HG03469 (cell line): ENCODE measurements around the gene TIFAB.

Experiments used
- ATAC-seq: cut with Tn5 transposase; IDR thresholded peaks from one replicate; pipeline ENCODE4 v1.9.1; 2021; ENCODE audit warnings: mild to moderate bottlenecking, moderate library complexity, moderate number of reproducible peaks; ENCODE audit not compliant: unreplicated experiment

The TIFAB gene

GRCh38 chr5:135429301-135430134 lies 22.6 kb downstream of the TIFAB start:
- ATAC-seq = no peak

GRCh38 chr5:135428586-135428985 lies 23.6 kb downstream of the TIFAB start:
- ATAC-seq = no peak

GRCh38 chr5:135426102-135427082 lies 25.8 kb downstream of the TIFAB start:
- ATAC-seq = peak; percentile 83

- ATAC-seq = no peak
These were observed 26.5 kb downstream of the TIFAB start for GRCh38 chr5:135425641-135426040.

GRCh38 chr5:135423846-135424168 lies 28.3 kb downstream of the TIFAB start:
- ATAC-seq = no peak

GRCh38 chr5:135423146-135423845 lies 28.9 kb downstream of the TIFAB start:
- ATAC-seq = no peak

GRCh38 chr5:135422419-135422818 lies 29.7 kb downstream of the TIFAB start:
- ATAC-seq = no peak

GRCh38 chr5:135417083-135417482 lies 35.1 kb downstream of the TIFAB start:
- ATAC-seq = no peak

GRCh38 chr5:135405082-135405481 lies 47.1 kb downstream of the TIFAB start:
- no peak for ATAC-seq

- ATAC-seq = no peak
These were observed 50.1 kb downstream of the TIFAB start for GRCh38 chr5:135402031-135402430.

- no peak for ATAC-seq
These were observed 51.3 kb downstream of the TIFAB start for GRCh38 chr5:135400866-135401265.

GRCh38 chr5:135399794-135400542 lies 52.2 kb downstream of the TIFAB start:
- ATAC-seq = no peak

- ATAC-seq = peak; percentile 76
These were observed 53.0 kb downstream of the TIFAB start, which contains the start of gene MACROH2A1 for GRCh38 chr5:135398855-135399793. Gene MACROH2A1, minus strand, starts transcription at chr5:135399231. Its CDS starts 10,138 bp downstream, at chr5:135389093.

GRCh38 chr5:135398160-135398854 lies 53.8 kb downstream of the TIFAB start:
- no peak for ATAC-seq
